Stimulated activated CD8-positive, alpha-beta memory T cell treated with anti-CD3 and anti-CD28 coated beads, Interleukin-2, amount 100 ng/mL, for 1 hour (primary cell): Measurements from ENCODE around the gene PRKCD.

Experiments used
- DNase-seq, 2 donors: peaks; one replicate each; pipeline ENCODE4 v3.0.0-alpha.2; 2020; ENCODE audit warnings: low read depth in 2 of 2

The PRKCD gene

GRCh38 chr3:53217175-53217574, 56.2 kb downstream of the PRKCD start:
- no peak for DNase-seq

- DNase-seq: no peak
These were observed 57.1 kb downstream of the PRKCD start for GRCh38 chr3:53218131-53218530.

- DNase-seq: peak; percentile 45 to 52
These were observed 59.0 kb downstream of the PRKCD start for GRCh38 chr3:53219895-53220483.

- DNase-seq: no peak
These were observed 60.3 kb downstream of the PRKCD start for GRCh38 chr3:53221345-53221744.

- no peak for DNase-seq
These were observed 60.8 kb downstream of the PRKCD start for GRCh38 chr3:53221827-53222182.

- DNase-seq: no peak
These were observed 61.3 kb downstream of the PRKCD start for GRCh38 chr3:53222183-53222901.

- DNase-seq: no peak
These were observed 62.0 kb downstream of the PRKCD start for GRCh38 chr3:53223025-53223424.

- no peak for DNase-seq
These were observed 62.5 kb downstream of the PRKCD start for GRCh38 chr3:53223541-53223966.

GRCh38 chr3:53224026-53224425, 63.0 kb downstream of the PRKCD start:
- DNase-seq: no peak

- no peak for DNase-seq
These were observed 63.5 kb downstream of the PRKCD start for GRCh38 chr3:53224536-53224935.

- no peak for DNase-seq
These were observed 64.2 kb downstream of the PRKCD start for GRCh38 chr3:53225181-53225580.

- DNase-seq: no peak
These were observed 64.6 kb downstream of the PRKCD start for GRCh38 chr3:53225651-53226050.

- no peak for DNase-seq
These were observed 65.3 kb downstream of the PRKCD start for GRCh38 chr3:53226142-53226840.

GRCh38 chr3:53226841-53227407, 65.9 kb downstream of the PRKCD start:
- DNase-seq: no peak

GRCh38 chr3:53227993-53228885, 67.2 kb downstream of the PRKCD start:
- DNase-seq: no peak

- no peak for DNase-seq
These were observed 68.2 kb downstream of the PRKCD start for GRCh38 chr3:53229171-53229570.

GRCh38 chr3:53229606-53230005, 68.6 kb downstream of the PRKCD start:
- no peak for DNase-seq

GRCh38 chr3:53230041-53230621, 69.1 kb downstream of the PRKCD start:
- DNase-seq: no peak

- DNase-seq: no peak
These were observed 69.8 kb downstream of the PRKCD start for GRCh38 chr3:53230789-53231188.

GRCh38 chr3:53231532-53232511, 70.8 kb downstream of the PRKCD start:
- no peak for DNase-seq
